Measurements from ENCODE around the gene METTL3. TPM values are rescaled to one million over a fixed set of nuclear protein-coding genes. Genes with fewer than 3 reads are reported as not detected.
A peak's percentile ranks its signal among the peaks of the same experiment; 100 is the strongest.

The METTL3 gene
- total RNA-seq, 1 experiment from 2014 or later, result 42.2 TPM

GRCh38 chr14:21520767-21521166 lies 9.6 kb upstream of the METTL3 start:
- peaks cover 1% of the 10 kb centered on the region for H3K36me3 Mint-ChIP-seq (ENCODE audit: insufficient read depth, unreplicated experiment)
- no TSS peak for BruUV-seq (replicated peaks)
- H3K27me3 Mint-ChIP-seq (ENCODE audit: unreplicated experiment), result peaks cover 37% of the 10 kb centered on the region
- intact Hi-C loops (cut with micrococcal nuclease; ENCODE audit: unreplicated experiment), result no loop called here
- CTCF ChIA-PET, result no interaction called here
- no peak overlapping the region for H3K4me3 Mint-ChIP-seq (ENCODE audit: low read depth, unreplicated experiment)
- DNase-seq, result no peak
- no peaks in the 10 kb centered on the region for H3K4me1 Mint-ChIP-seq (ENCODE audit: low read depth, unreplicated experiment)
- H3K9me3 Mint-ChIP-seq (ENCODE audit: low read depth, unreplicated experiment), result no peaks in the 10 kb centered on the region
- no peak overlapping the region for H3K27ac Mint-ChIP-seq (ENCODE audit: unreplicated experiment)
- TF ChIP-seq CTCF (IDR thresholded peaks at IDR 0.05; ENCODE audit: unreplicated experiment), result no peak

GRCh38 chr14:21518725-21519124 lies 7.6 kb upstream of the METTL3 start:
- H3K4me3 Mint-ChIP-seq (ENCODE audit: low read depth, unreplicated experiment), result no peak overlapping the region
- no peak overlapping the region for H3K27ac Mint-ChIP-seq (ENCODE audit: unreplicated experiment)
- no peak for TF ChIP-seq CTCF (IDR thresholded peaks at IDR 0.05; ENCODE audit: unreplicated experiment)
- no TSS peak for BruUV-seq (replicated peaks)
- CTCF ChIA-PET, result no interaction called here
- intact Hi-C loops (cut with micrococcal nuclease; ENCODE audit: unreplicated experiment), result no loop called here
- no peaks in the 10 kb centered on the region for H3K4me1 Mint-ChIP-seq (ENCODE audit: low read depth, unreplicated experiment)
- H3K36me3 Mint-ChIP-seq (ENCODE audit: insufficient read depth, unreplicated experiment), result no peaks in the 10 kb centered on the region
- no peak for DNase-seq
- peaks cover 28% of the 10 kb centered on the region for H3K27me3 Mint-ChIP-seq (ENCODE audit: unreplicated experiment)
- H3K9me3 Mint-ChIP-seq (ENCODE audit: low read depth, unreplicated experiment), result no peaks in the 10 kb centered on the region

- Mint-ChIP-seq H3K36me3 (ENCODE audit: insufficient read depth, unreplicated experiment) (peaks cover 31% of the 10 kb centered on the region), H3K9me3 (ENCODE audit: low read depth, unreplicated experiment) (no peaks in the 10 kb centered on the region), H3K4me1 (ENCODE audit: low read depth, unreplicated experiment) (peaks cover 10% of the 10 kb centered on the region), H3K27ac (ENCODE audit: unreplicated experiment) (no peak overlapping the region), H3K27me3 (ENCODE audit: unreplicated experiment) (peaks cover 14% of the 10 kb centered on the region), H3K4me3 (ENCODE audit: low read depth, unreplicated experiment) (no peak overlapping the region)
- BruUV-seq (replicated peaks), result no TSS peak
- intact Hi-C loops (cut with micrococcal nuclease; ENCODE audit: unreplicated experiment), result loop anchor here (5.0 kb wide), 1 partner anchor 43 kb away; no protein-coding TSS in a partner anchor
- TF ChIP-seq CTCF (IDR thresholded peaks at IDR 0.05; ENCODE audit: unreplicated experiment), result no peak
- DNase-seq, result no peak
- CTCF ChIA-PET, result no interaction called here
These were observed 3.2 kb upstream of the METTL3 start for GRCh38 chr14:21514341-21514740.

GRCh38 chr14:21509432-21510143 lies 1.6 kb downstream of the METTL3 start:
- Mint-ChIP-seq H3K36me3 (ENCODE audit: insufficient read depth, unreplicated experiment) (peaks cover 49% of the 10 kb centered on the region), H3K27ac (ENCODE audit: unreplicated experiment) (peak overlapping the region; percentile 96), H3K27me3 (ENCODE audit: unreplicated experiment) (no peaks in the 10 kb centered on the region), H3K4me1 (ENCODE audit: low read depth, unreplicated experiment) (peaks cover 21% of the 10 kb centered on the region), H3K4me3 (ENCODE audit: low read depth, unreplicated experiment) (peak overlapping the region; percentile 99), H3K9me3 (ENCODE audit: low read depth, unreplicated experiment) (no peaks in the 10 kb centered on the region)
- DNase-seq, result no peak
- TF ChIP-seq CTCF (IDR thresholded peaks at IDR 0.05; ENCODE audit: unreplicated experiment), result no peak
- intact Hi-C loops (cut with micrococcal nuclease; ENCODE audit: unreplicated experiment), result loop anchor here (5.0 kb wide), 1 partner anchor 48 kb away; no protein-coding TSS in a partner anchor
- CTCF ChIA-PET, result interaction anchor here (0.7 kb wide), 1 partner anchor 40 kb away, joined by 5 read pairs; no protein-coding TSS in a partner anchor
- no TSS peak for BruUV-seq (replicated peaks)

Data from Calu3 (cell line).